ENCODE measurements around the gene MAP3K2. TPM values are rescaled to one million over a fixed set of nuclear protein-coding genes. Genes with fewer than 3 reads are reported as not detected.

MAP3K2 gene
- total and polyA plus RNA-seq, 2 of the 8 experiments (the other 6 are each of a cell fraction or from before 2014, with no cell fraction given), result 2.0 to 23.2 TPM

GRCh38 chr2:127293386-127293747, 94.4 kb downstream of the MAP3K2 start:
- peak overlapping the region; percentile 66 to 92 for H3K4me2 ChIP-seq (ENCODE audit: insufficient read depth in 1 of 2, low read depth in 2 of 2, low read length in 2 of 2)
- peak overlapping the region; percentile 57 to 87 (median 78) for H3K4me3 ChIP-seq (ENCODE audit: extremely low read depth in 1 of 4, insufficient read depth in 2 of 4, low read depth in 3 of 4, low read length in 4 of 4)
- peaks cover 0 to 13% of the 10 kb centered on the region in 2 experiments; a peak in 2 of 4 replicates for H3K79me2 ChIP-seq (ENCODE audit: control insufficient read depth in 1 of 2, insufficient read depth in 2 of 2, low read length in 2 of 2)
- H2BK12ac ChIP-seq (ENCODE audit: low read depth, low read length), result no peak overlapping the region
- no peak overlapping the region for H3K18ac ChIP-seq (ENCODE audit: extremely low read depth, low read length)
- H3K4ac ChIP-seq (replicated peaks; ENCODE audit: insufficient read length, low read depth, low read length), result no peak overlapping the region
- ChIA-PET CTCF (ENCODE audit: partially characterized antibody) (interaction anchor here (0.5 to 2.8 kb wide), 13 partner anchors 12 to 229 kb away, joined by 3 to 10 read pairs (median 4); no protein-coding TSS in a partner anchor), POLR2A (ENCODE audit: partially characterized antibody) (interaction anchor here (0.7 to 2.5 kb wide), 17 partner anchors 9 to 409 kb away, joined by 3 to 14 read pairs (median 3); no protein-coding TSS in a partner anchor)
- no peak overlapping the region for H2BK20ac ChIP-seq (ENCODE audit: low read length)
- peak overlapping the region; percentile 97; the same call in 1 of the 2 replicates for H4K8ac ChIP-seq (ENCODE audit: extremely low read depth, insufficient read depth, low read length)
- H3K4me1 ChIP-seq (replicated peaks in 1 of 4; ENCODE audit: control insufficient read depth in 3 of 4, insufficient read depth in 4 of 4, low read length in 3 of 4), result peaks cover 0 to 4% (median 4%) of the 10 kb centered on the region in 4 experiments; a peak in 4 of 7 replicates
- peaks cover 0 to 3% of the 10 kb centered on the region in 2 experiments for H4K20me1 ChIP-seq (replicated peaks in 1 of 2; ENCODE audit: control insufficient read depth in 1 of 2, insufficient read depth in 2 of 2, low read length in 2 of 2)
- no peak overlapping the region for H3K23ac ChIP-seq (ENCODE audit: insufficient read length)
- no peaks in the 10 kb centered on the region for H3K9me3 ChIP-seq (ENCODE audit: insufficient read depth in 2 of 2, low read depth in 1 of 2, low read length in 1 of 2)
- H2AK5ac ChIP-seq (ENCODE audit: low read depth, low read length), result no peak overlapping the region
- no peak overlapping the region for H3K27ac ChIP-seq (ENCODE audit: low read depth, low read length)
- peak overlapping the region; percentile 84 for H4K91ac ChIP-seq (replicated peaks; ENCODE audit: insufficient read length, low read length)
- H2AFZ ChIP-seq (ENCODE audit: low read length), result no peak overlapping the region
- peak overlapping the region; percentile 66 to 90 (median 79); a peak in 6 of 7 replicates for H3K9ac ChIP-seq (replicated peaks in 1 of 4; ENCODE audit: extremely low read depth in 1 of 4, low read depth in 3 of 4, low read length in 3 of 4)
- H3K79me1 ChIP-seq (ENCODE audit: low read depth, low read length), result peaks cover 3% of the 10 kb centered on the region; the same call in 1 of the 2 replicates
- peak overlapping the region; percentile 1 for H4K5ac ChIP-seq (ENCODE audit: insufficient read length, low read depth, low read length)
- no peak for DNase-seq (ENCODE audit: low read depth in 1 of 2, low spot score in 2 of 2)
- no peak for FAIRE-seq
- no peak overlapping the region for H2BK15ac ChIP-seq (ENCODE audit: low read length)
- peaks cover 18 to 41% (median 37%) of the 10 kb centered on the region in 4 experiments for H3K36me3 ChIP-seq (ENCODE audit: control insufficient read depth in 2 of 4, insufficient read depth in 4 of 4, low read length in 3 of 4)
- peaks cover 4% of the 10 kb centered on the region for H3K23me2 ChIP-seq (ENCODE audit: low read depth, low read length)
- H2BK120ac ChIP-seq (replicated peaks; ENCODE audit: low read depth, low read length), result no peak overlapping the region
- peak overlapping the region; percentile 59 for H3K56ac ChIP-seq (replicated peaks; ENCODE audit: insufficient read length, low read depth, low read length)
- no peak overlapping the region for H2BK5ac ChIP-seq (ENCODE audit: low read depth, low read length)
- WGBS, 2 experiments (ENCODE audit: extremely low coverage in 1 of 2, insufficient coverage in 1 of 2, insufficient read length in 1 of 2, insufficient replicate concordance in 2 of 2, low coverage in 1 of 2, low lambda C conversion rate in 2 of 2, missing lambda C conversion rate in 1 of 2), result 25% methylated on average over 12 of the region's 13 CpGs; no CpG with 5 or more reads in 1 of the 2 experiments
- H3K14ac ChIP-seq (ENCODE audit: insufficient read length), result no peak overlapping the region
- H3K27me3 ChIP-seq (replicated peaks in 1 of 4; ENCODE audit: control insufficient read depth in 3 of 4, extremely low read depth in 1 of 4, insufficient read depth in 3 of 4, low read length in 3 of 4), result no peaks in the 10 kb centered on the region
- no peak for TF ChIP-seq RXRA (IDR thresholded peaks at IDR 0.05; ENCODE audit: insufficient read depth, low read depth, low read length)
- no peak for TF ChIP-seq KDM5A (IDR thresholded peaks at IDR 0.05; ENCODE audit: low read length)
- TF ChIP-seq CTCF (IDR thresholded peaks at IDR 0.05; ENCODE audit: control extremely low read depth in 1 of 3, insufficient read depth in 1 of 3, low read depth in 1 of 3, low read length in 3 of 3), result no peak
- no peak for TF ChIP-seq CHD2 (IDR thresholded peaks at IDR 0.05; ENCODE audit: low read length)
- no peak for TF ChIP-seq RBBP5 (IDR thresholded peaks at IDR 0.05; ENCODE audit: borderline replicate concordance, low read depth, low read length)
- TF ChIP-seq NANOG (IDR thresholded peaks at IDR 0.05; ENCODE audit: insufficient read depth, low read depth, low read length, poor library complexity, severe bottlenecking), result no peak
- no peak for TF ChIP-seq ASH2L (IDR thresholded peaks at IDR 0.05; ENCODE audit: low read length)
- TF ChIP-seq RFX5 (IDR thresholded peaks at IDR 0.05; ENCODE audit: borderline replicate concordance, low read depth, low read length), result no peak
- TF ChIP-seq JUN (IDR thresholded peaks at IDR 0.05; ENCODE audit: low read depth, low read length), result no peak
- no peak for TF ChIP-seq HDAC6 (IDR thresholded peaks at IDR 0.05; ENCODE audit: low read depth, low read length)
- TF ChIP-seq HDAC2 (IDR thresholded peaks at IDR 0.05; ENCODE audit: borderline replicate concordance in 1 of 2, low read depth in 2 of 2, low read length in 2 of 2), result no peak
